HepG2 (cell line): ENCODE measurements around the gene ZNF384. TPM values are rescaled to one million over a fixed set of nuclear protein-coding genes. Genes with fewer than 3 reads are reported as not detected.

Source experiments
- ATAC-seq: fragments of 200-7000 bp; cut with Tn5 transposase; 3 replicates; pipeline ENCODE4 v1.9.1; 2020; ENCODE audit warnings: mild to moderate bottlenecking, moderate library complexity
- BruUV-seq: library from RNA; stranded (reverse); fragments of 400-500 nt; replicated peaks from 2 replicates; lab custom pipeline; 2021; lab: Mats Ljungman, UMichigan
- CTCF ChIA-PET: fragments of 300-600 bp; formaldehyde crosslinking; extraction: SDS; loops from one replicate; lab custom pipeline; 2021; ENCODE audit warnings: low total read pairs, inconsistent platforms, low intra/inter-chr PET ratio; lab: Yijun Ruan, JAX
- POLR2A ChIA-PET: fragments of 350-600 bp; sonication (Branson Sonifier 250); formaldehyde crosslinking; loops from one replicate; lab custom pipeline; 2020; ENCODE audit warnings: antibody characterized with exemption, inconsistent platforms; lab: Yijun Ruan, JAX
- DNase-seq: peaks from one replicate; pipeline ENCODE4 v3.0.0-alpha.2; 2015; ENCODE audit warnings: low spot score
- FAIRE-seq: peaks from 3 replicates; lab custom pipeline; 2011; peaks lifted over from hg19 to GRCh38; lab: Jason Lieb, UNC
- H2AFZ ChIP-seq: one replicate; pipeline ENCODE4 v1.6.1; 2011; ENCODE audit warnings: low read length, inconsistent platforms
- H3K27ac ChIP-seq: fragments of 300-600 bp; 3 replicates; pipeline ENCODE4 v1.8.0; 2011; ENCODE audit warnings: mixed run types, mild to moderate bottlenecking, mixed read lengths, low read length, inconsistent platforms; ENCODE audit not compliant: insufficient read depth; ENCODE audit errors: extremely low read length
- H3K27me3 ChIP-seq, 2 experiments: fragments of 200-600 bp in 1 of 2; 2 replicates in 1 of 2; 3 replicates in 1 of 2; pipeline versions ENCODE4 v1.6.0 to v1.8.0; 2011; ENCODE audit warnings: low read length in 2 of 2, mild to moderate bottlenecking in 2 of 2, moderate library complexity in 2 of 2, inconsistent platforms in 1 of 2; ENCODE audit not compliant: insufficient read depth in 2 of 2, control insufficient read depth in 1 of 2
- H3K36me3 ChIP-seq, 2 experiments: fragments of 200-600 bp in 1 of 2; replicated peaks in 1 of 2; 2 replicates in 1 of 2; 3 replicates in 1 of 2; pipeline versions ENCODE4 v1.5.1 to v1.8.0; 2011; ENCODE audit warnings: low read length in 2 of 2, inconsistent platforms in 1 of 2; ENCODE audit not compliant: insufficient read depth in 2 of 2, control insufficient read depth in 1 of 2
- H3K4me1 ChIP-seq: 2 replicates; pipeline ENCODE4 v1.5.1; 2012; ENCODE audit warnings: low read length, inconsistent platforms; ENCODE audit not compliant: insufficient read depth
- H3K4me2 ChIP-seq: 2 replicates; pipeline ENCODE4 v1.6.0; 2011; ENCODE audit warnings: low read depth, low read length, inconsistent platforms
- H3K4me3 ChIP-seq, 3 experiments: fragments of 200-600 bp in 1 of 3; sonication (generic), shearing (Covaris generic) in 1 of 3; replicated peaks in 1 of 3; 2 replicates each; pipeline ENCODE4 v1.5.1; 2011 to 2016; ENCODE audit warnings: low read length in 3 of 3, inconsistent platforms in 2 of 3, low read depth in 2 of 3, mild to moderate bottlenecking in 2 of 3, control low read depth in 1 of 3, mixed read lengths in 1 of 3; ENCODE audit not compliant: insufficient read depth in 1 of 3
- H3K79me2 ChIP-seq: one replicate; pipeline ENCODE4 v1.6.1; 2011; ENCODE audit warnings: low read length, inconsistent platforms; ENCODE audit not compliant: insufficient read depth
- H3K9ac ChIP-seq: 2 replicates; pipeline ENCODE4 v1.6.0; 2011; ENCODE audit warnings: mild to moderate bottlenecking, low read depth, low read length, inconsistent platforms; ENCODE audit not compliant: insufficient read depth
- H3K9me3 ChIP-seq: 2 replicates; pipeline ENCODE4 v1.5.1; 2012; ENCODE audit warnings: mild to moderate bottlenecking, low read length
- H4K20me1 ChIP-seq: 2 replicates; pipeline ENCODE4 v1.6.0; 2011; ENCODE audit warnings: inconsistent platforms, mild to moderate bottlenecking, low read length, moderate library complexity; ENCODE audit not compliant: insufficient read depth
- CHD4 ChIP-seq: fragments of 200-600 bp; sonication (generic); IDR thresholded peaks from 2 replicates; pipeline ENCODE4 v1.7.0; 2017; ENCODE audit warnings: mild to moderate bottlenecking, low read length, borderline replicate concordance
- ELF3 ChIP-seq: IDR thresholded peaks from 2 replicates; pipeline ENCODE4 v1.6.1; 2016; ENCODE audit warnings: missing genetic modification reagents, missing compliant biosample characterization
- NFATC3 ChIP-seq: sonication (generic); formaldehyde crosslinking; IDR thresholded peaks from 2 replicates; pipeline ENCODE4 v1.5.1; 2020; ENCODE audit warnings: mild to moderate bottlenecking, missing genetic modification reagents
- RFXANK ChIP-seq: IDR thresholded peaks from 2 replicates; pipeline ENCODE4 v1.6.1; 2016
- TAF1 ChIP-seq: sonication (generic); formaldehyde crosslinking; IDR thresholded peaks from 2 replicates; pipeline ENCODE4 v1.4.0; 2020; ENCODE audit warnings: missing genetic modification reagents
- ZFP37 ChIP-seq: sonication (generic); formaldehyde crosslinking; IDR thresholded peaks from 2 replicates; pipeline ENCODE4 v1.4.0; 2020; ENCODE audit warnings: missing genetic modification reagents, borderline replicate concordance
- ZNF24 ChIP-seq: fragments of 450-650 bp; IDR thresholded peaks from 2 replicates; pipeline ENCODE4 v1.6.1; 2017; ENCODE audit warnings: antibody characterized with exemption, mild to moderate bottlenecking
- ZNF274 ChIP-seq: sonication (generic); formaldehyde crosslinking; IDR thresholded peaks from 2 replicates; pipeline ENCODE4 v1.5.1; 2020; ENCODE audit warnings: mild to moderate bottlenecking, missing genetic modification reagents
- ZNF329 ChIP-seq: sonication (generic); formaldehyde crosslinking; IDR thresholded peaks from 2 replicates; pipeline ENCODE4 v1.9.0; 2021; ENCODE audit warnings: low read depth, mild to moderate bottlenecking, missing genetic modification reagents
- ZNF331 ChIP-seq: sonication (generic); formaldehyde crosslinking; IDR thresholded peaks from 2 replicates; pipeline ENCODE4 v1.4.0; 2020; ENCODE audit warnings: missing genetic modification reagents
- ZNF333 ChIP-seq: sonication (generic); formaldehyde crosslinking; IDR thresholded peaks from 2 replicates; pipeline ENCODE4 v1.4.0; 2020; ENCODE audit warnings: mild to moderate bottlenecking, missing genetic modification reagents, borderline replicate concordance
- ZNF530 ChIP-seq: sonication (generic); formaldehyde crosslinking; IDR thresholded peaks from 2 replicates; pipeline ENCODE4 v1.5.0; 2020; ENCODE audit warnings: low read depth, mild to moderate bottlenecking, missing genetic modification reagents
- ZNF607 ChIP-seq: sonication (generic); formaldehyde crosslinking; IDR thresholded peaks from 2 replicates; pipeline ENCODE4 v1.5.1; 2020; ENCODE audit warnings: missing genetic modification reagents, mild to moderate bottlenecking, borderline replicate concordance
- ZNF703 ChIP-seq: sonication (generic); formaldehyde crosslinking; IDR thresholded peaks from 2 replicates; pipeline ENCODE4 v1.5.1; 2020; ENCODE audit warnings: missing genetic modification reagents, mild to moderate bottlenecking, moderate library complexity, borderline replicate concordance
- ZNF749 ChIP-seq: sonication (generic); formaldehyde crosslinking; IDR thresholded peaks from 2 replicates; pipeline ENCODE4 v1.8.0; 2022; ENCODE audit warnings: mild to moderate bottlenecking, missing genetic modification reagents, moderate library complexity, borderline replicate concordance
- WGBS: methylation state at CpG from one replicate; pipeline ENCODE4 v1.1.6; 2017; ENCODE audit warnings: low lambda C conversion rate; 5-methylcytosine and 5-hydroxymethylcytosine counted together
- in situ Hi-C: cut with HindIII; loops from 2 replicates; pipeline ENCODE4 v1.10.0; 2017; ENCODE audit warnings: low pct_unique_long_range_greater_than_20kb; ENCODE audit not compliant: extremely low pct_ligation_motif_present
- intact Hi-C: fragments of 100-400 bp; cut with micrococcal nuclease; formaldehyde crosslinking; loops from one replicate; pipeline ENCODE4 v1.10.0; 2022; ENCODE audit not compliant: unreplicated experiment
- polyA plus RNA-seq, 8 experiments: library from polyadenylated mRNA; depleted of rRNA in 3 of 8; stranded (reverse) in 7 of 8; unstranded in 1 of 8; fragments of >200 nt; fragmentation: Illumina TruSeq in 4 of 8; extraction: Trizol in 4 of 8; gene quantifications; 2 replicates each; pipeline versions ENCODE4 v1.2.1 to v1.2.3, GENCODE V29; 2011 to 2016; ENCODE audit warnings: low read depth in 4 of 8, missing spikeins in 1 of 8, mixed read lengths in 1 of 8; ENCODE audit not compliant: insufficient read depth in 1 of 8
- total RNA-seq, 5 experiments: library from RNA; depleted of rRNA; stranded (reverse); fragments of >200 nt; fragmentation: Illumina TruSeq; extraction: Trizol; gene quantifications; 2 replicates each; pipeline ENCODE4 v1.2.3, GENCODE V29; 2016; ENCODE audit warnings: low read depth in 1 of 5
- TF ChIP-seq, protein P1 (sequence below): sonication (generic); formaldehyde crosslinking; IDR thresholded peaks from 2 replicates; pipeline ENCODE4 v1.8.0; 2022; ENCODE audit warnings: low read depth, missing genetic modification reagents
- TF ChIP-seq, protein P2 (sequence below): sonication (generic); formaldehyde crosslinking; conservative IDR thresholded peaks from 2 replicates; pipeline ENCODE4 v1.8.1; 2023; ENCODE audit warnings: missing genetic modification reagents

Gene ZNF384
- total and polyA plus RNA-seq, 2 of the 13 experiments (the other 11 are each of a cell fraction or from before 2014, with no cell fraction given), result 23.6 to 55.3 TPM

DNA sequence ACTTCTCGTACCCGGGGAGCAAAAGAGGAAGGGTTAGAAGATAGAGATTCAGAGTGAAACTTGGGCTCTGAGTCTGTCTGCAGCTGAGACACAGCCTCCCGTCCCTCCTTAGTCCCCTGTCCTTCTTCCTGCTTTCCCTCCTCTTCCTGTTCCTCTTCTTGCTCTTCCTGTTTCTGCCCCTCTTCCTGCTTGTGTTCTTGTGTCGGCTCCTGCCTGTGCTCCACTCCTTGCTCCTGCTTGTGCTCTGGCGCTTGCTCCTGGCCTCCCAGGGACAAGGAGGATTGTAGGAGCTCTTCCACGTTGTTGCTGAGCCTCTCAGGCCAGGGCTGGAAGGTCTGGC, 44.9 kb downstream of the ZNF384 start (continued):
- TF ChIP-seq, protein P1, sequence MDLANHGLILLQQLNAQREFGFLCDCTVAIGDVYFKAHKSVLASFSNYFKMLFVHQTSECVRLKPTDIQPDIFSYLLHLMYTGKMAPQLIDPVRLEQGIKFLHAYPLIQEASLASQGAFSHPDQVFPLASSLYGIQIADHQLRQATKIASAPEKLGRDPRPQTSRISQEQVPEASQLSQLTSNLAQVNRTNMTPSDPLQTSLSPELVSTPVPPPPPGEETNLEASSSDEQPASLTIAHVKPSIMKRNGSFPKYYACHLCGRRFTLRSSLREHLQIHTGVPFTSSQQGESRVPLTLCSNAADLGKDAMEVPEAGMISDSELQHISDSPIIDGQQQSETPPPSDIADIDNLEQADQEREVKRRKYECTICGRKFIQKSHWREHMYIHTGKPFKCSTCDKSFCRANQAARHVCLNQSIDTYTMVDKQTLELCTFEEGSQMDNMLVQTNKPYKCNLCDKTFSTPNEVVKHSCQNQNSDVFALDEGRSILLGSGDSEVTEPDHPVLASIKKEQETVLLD (CRISPR knock-in tag), result no peak
- TF ChIP-seq TAF1 (CRISPR knock-in tag) (0 out of 2 replicates have a peak, but pooled peaks have one; percentile 20), ZNF749 (CRISPR knock-in tag) (no peak), ZFP37 (CRISPR knock-in tag) (no peak), ELF3 (CRISPR knock-in tag) (no peak), RFXANK (CRISPR knock-in tag) (no peak), NFATC3 (CRISPR knock-in tag) (no peak), ZNF703 (CRISPR knock-in tag) (no peak), ZNF607 (no peak), ZNF331 (CRISPR knock-in tag) (no peak), ZNF530 (CRISPR knock-in tag) (no peak)

DNA sequence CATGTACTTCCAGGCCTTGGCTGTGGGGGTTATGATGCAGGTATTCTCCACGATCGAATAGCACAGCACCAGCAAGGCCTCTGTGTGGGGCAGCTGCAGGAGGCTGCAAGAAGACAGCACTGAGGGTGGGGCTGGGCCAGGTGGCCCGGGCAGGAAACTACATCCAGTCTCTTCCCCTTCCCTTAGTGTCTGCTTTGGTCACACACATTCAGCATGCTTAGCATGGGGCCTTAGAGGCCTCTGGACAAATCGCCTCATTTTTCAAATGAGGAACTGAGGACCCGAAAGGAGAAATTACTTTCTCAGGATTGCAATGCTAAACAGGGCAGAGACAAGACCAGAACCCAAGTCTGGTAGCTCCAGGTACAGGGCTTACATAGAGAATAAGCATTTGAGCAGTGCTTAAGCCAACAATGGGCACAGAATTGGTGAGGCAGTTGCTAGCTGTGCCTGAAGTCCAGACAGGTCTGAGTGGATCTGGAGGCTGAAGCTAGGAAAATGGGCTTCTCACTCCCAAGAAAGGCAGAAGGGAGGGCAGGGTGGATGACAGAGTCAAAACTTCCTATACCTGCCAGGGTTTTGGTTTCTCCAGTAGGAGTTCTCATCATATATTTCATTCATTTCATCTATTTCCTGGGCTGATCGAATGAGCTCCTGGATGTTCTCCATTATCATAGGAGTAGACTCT, 45.5 kb downstream of the ZNF384 start:
- no peak for FAIRE-seq
- CTCF ChIA-PET, result no interaction called here
- Histone ChIP-seq H4K20me1 (no peaks in the 10 kb centered on the region), H3K9ac (peak overlapping the region; percentile 38; the same call in 1 of the 2 replicates), H3K4me1 (peaks cover 31% of the 10 kb centered on the region), H3K36me3 (no peaks in the 10 kb centered on the region), H3K27me3 (peaks cover 2 to 24% of the 10 kb centered on the region in 2 experiments; a peak in 4 of 5 replicates), H3K79me2 (no peaks in the 10 kb centered on the region), H3K4me2 (peak overlapping the region; percentile 71), H2AFZ (peak overlapping the region; percentile 59), H3K9me3 (no peaks in the 10 kb centered on the region), H3K27ac (no peak overlapping the region), H3K4me3 (peak overlapping the region; percentile 38 to 59 (median 40); a peak in 5 of 6 replicates)
- TF ChIP-seq ZNF329 (CRISPR knock-in tag) (0 out of 2 replicates have a peak, but pooled peaks have one; percentile 57), CHD4 (no peak), ZNF274 (CRISPR knock-in tag) (peak; percentile 90; the same call in 1 of the 2 replicates), ZNF333 (CRISPR knock-in tag) (no peak), ZNF24 (no peak)
- TF ChIP-seq, protein P2, sequence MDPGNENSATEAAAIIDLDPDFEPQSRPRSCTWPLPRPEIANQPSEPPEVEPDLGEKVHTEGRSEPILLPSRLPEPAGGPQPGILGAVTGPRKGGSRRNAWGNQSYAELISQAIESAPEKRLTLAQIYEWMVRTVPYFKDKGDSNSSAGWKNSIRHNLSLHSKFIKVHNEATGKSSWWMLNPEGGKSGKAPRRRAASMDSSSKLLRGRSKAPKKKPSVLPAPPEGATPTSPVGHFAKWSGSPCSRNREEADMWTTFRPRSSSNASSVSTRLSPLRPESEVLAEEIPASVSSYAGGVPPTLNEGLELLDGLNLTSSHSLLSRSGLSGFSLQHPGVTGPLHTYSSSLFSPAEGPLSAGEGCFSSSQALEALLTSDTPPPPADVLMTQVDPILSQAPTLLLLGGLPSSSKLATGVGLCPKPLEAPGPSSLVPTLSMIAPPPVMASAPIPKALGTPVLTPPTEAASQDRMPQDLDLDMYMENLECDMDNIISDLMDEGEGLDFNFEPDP (CRISPR knock-in tag), result no peak
- intact Hi-C loops (no loop called here), in situ Hi-C loops (no loop called here)
- WGBS, result 17% methylated on average over 6 of the region's 6 CpGs
- no TSS peak for BruUV-seq
- DNase-seq, result no peak
- no peak for ATAC-seq
- POLR2A ChIA-PET, result interaction anchor here (1.2 to 2.7 kb wide), 3 partner anchors 8 to 45 kb away, joined by 3 to 13 read pairs (median 4); partner anchors contain the start of genes LPAR5 and ZNF384
